ENCODE measurements around the gene PNPLA6.

DNA sequence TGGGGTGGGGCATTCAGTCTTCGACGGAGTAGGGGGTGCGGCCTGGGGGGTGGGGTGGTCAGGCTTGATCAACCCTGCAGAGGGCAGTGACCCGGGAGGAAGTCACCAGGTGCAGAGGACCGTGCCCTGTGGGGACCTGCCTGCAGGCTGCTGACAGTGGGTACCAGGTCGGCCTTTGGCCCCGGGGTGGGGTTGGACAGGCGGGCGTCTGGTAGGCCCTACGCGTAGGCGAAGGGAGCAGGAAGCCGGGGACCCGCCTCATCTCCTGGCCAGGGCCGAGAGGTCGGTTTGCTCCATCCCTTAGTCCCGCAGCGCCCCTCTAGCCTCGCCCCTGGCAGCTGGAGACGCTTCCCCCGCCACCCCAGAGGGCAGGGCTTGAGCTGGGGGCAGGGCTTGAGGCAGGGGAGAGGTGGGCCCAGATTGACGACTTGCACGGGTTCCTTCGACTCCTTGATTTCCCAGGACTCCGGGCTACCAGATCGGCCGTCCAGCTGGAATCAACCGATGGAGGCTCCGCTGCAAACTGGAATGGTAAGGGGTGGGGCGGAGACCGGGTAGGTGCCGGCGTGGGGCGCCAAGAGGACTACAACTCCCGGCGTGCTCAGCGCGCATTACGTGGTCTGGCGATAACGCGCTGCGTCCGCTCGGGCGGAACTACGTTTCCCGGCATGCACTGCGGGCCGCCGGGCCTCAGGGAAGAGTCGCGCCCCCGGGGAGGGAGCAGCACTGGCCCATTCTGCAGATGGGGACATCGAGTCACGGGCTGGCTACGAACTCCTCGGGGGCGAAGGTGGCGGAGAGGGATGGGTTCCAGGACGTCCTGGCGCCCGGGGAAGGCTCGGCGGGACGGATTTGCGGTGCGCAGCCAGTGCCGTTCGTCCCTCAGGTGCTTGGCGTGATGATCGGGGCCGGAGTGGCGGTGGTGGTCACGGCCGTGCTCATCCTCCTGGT, at the start of gene PNPLA6:
- peak in 1 of 6 experiments; percentile 0 for TF ChIP-seq CTCF (IDR thresholded peaks at IDR 0.05)
- TF ChIP-seq POLR2A (IDR thresholded peaks at IDR 0.05): peak; percentile 66 to 89
